Heart left ventricle (tissue), 16 donors: ENCODE data around the gene THADA. TPM values are rescaled to one million over a fixed set of nuclear protein-coding genes. Genes with fewer than 3 reads are reported as not detected.
A peak's percentile ranks its signal among the peaks of the same experiment; 100 is the strongest.

Source experiments
- ATAC-seq, 4 donors: fragments of 200-7000 bp; cut with Tn5 transposase; one replicate each; pipeline ENCODE4 v1.9.1; 2020 to 2022; ENCODE audit warnings: moderate library complexity in 4 of 4, mild to moderate bottlenecking in 3 of 4, moderate number of reproducible peaks in 1 of 4
- DNase-seq, 5 donors: peaks; one replicate each; pipeline ENCODE4 v3.0.0-alpha.2; 2020
- H3K27ac ChIP-seq, 12 donors: fragments of 200-600 bp; sonication (generic) in 4 of 12; one replicate each; pipeline versions ENCODE4 v1.5.0 to v1.8.0; 2016 to 2022; ENCODE audit warnings: mild to moderate bottlenecking in 2 of 12
- H3K27me3 ChIP-seq, 9 donors: fragments of 200-600 bp; sonication (generic) in 2 of 9; one replicate each; pipeline versions ENCODE4 v1.5.1 to v1.8.0; 2016 to 2022; ENCODE audit warnings: mild to moderate bottlenecking in 3 of 9
- H3K36me3 ChIP-seq, 9 donors: fragments of 200-600 bp; sonication (generic) in 2 of 9; one replicate each; pipeline versions ENCODE4 v1.5.0 to v1.8.0; 2018 to 2022; ENCODE audit warnings: mild to moderate bottlenecking in 2 of 9
- H3K4me1 ChIP-seq, 12 donors: fragments of 200-600 bp; sonication (generic) in 4 of 12; one replicate each; pipeline versions ENCODE4 v1.5.0 to v1.8.0; 2016 to 2022; ENCODE audit warnings: mild to moderate bottlenecking in 3 of 12
- H3K4me3 ChIP-seq, 12 donors: fragments of 200-600 bp; sonication (generic) in 4 of 12; one replicate each; pipeline versions ENCODE4 v1.5.0 to v1.8.0; 2017 to 2022; ENCODE audit warnings: mild to moderate bottlenecking in 9 of 12, moderate library complexity in 4 of 12
- H3K9me3 ChIP-seq, 12 donors: fragments of 200-600 bp; sonication (generic) in 4 of 12; one replicate each; pipeline versions ENCODE4 v1.5.0 to v1.8.0; 2016 to 2022; ENCODE audit warnings: mild to moderate bottlenecking in 1 of 12
- CTCF ChIP-seq, 12 donors: fragments of 200-600 bp; sonication (generic) in 4 of 12; IDR thresholded peaks; one replicate each; pipeline versions ENCODE4 v1.5.0 to v1.8.0; 2018 to 2022; ENCODE audit warnings: antibody characterized with exemption in 12 of 12, mild to moderate bottlenecking in 5 of 12
- POLR2A ChIP-seq, 2 donors: fragments of 450-650 bp; IDR thresholded peaks; one replicate each; pipeline ENCODE4 v1.6.1; 2017; ENCODE audit warnings: antibody characterized with exemption in 2 of 2, mild to moderate bottlenecking in 2 of 2, moderate library complexity in 2 of 2
- WGBS, 4 donors: extraction: QIAGEN DNeasy Blood & Tissue Kit in 2 of 4; methylation state at CpG; one replicate each; pipeline versions ENCODE4 v1.1.5 to v1.1.7; 2013 to 2018; 5-methylcytosine and 5-hydroxymethylcytosine counted together
- intact Hi-C, 10 donors: fragments of 100-400 bp; cut with DNase I; formaldehyde crosslinking; loops; one replicate each; pipeline versions ENCODE4 v1.11.1 to v1.14.2; 2022
- polyA plus RNA-seq, 2 donors: library from polyadenylated mRNA; stranded (reverse); fragments of 200-250 nt; gene quantifications; one replicate each; pipeline ENCODE4 v1.2.3, GENCODE V29; 2013
- total RNA-seq, 9 donors: library from RNA; depleted of rRNA in 2 of 9; stranded (reverse); fragments of >200 nt in 2 of 9; fragmentation: NEBNext Ultra II Directional in 3 of 9; extraction: Animal tissue kit (Norgen Biotek cat#: 25700) in 3 of 9; gene quantifications; one replicate each; pipeline versions ENCODE4 v1.1.0 to v1.2.4, GENCODE V29; 2016 to 2023
- donor health status: ischemic (EF 13 %, LVEDD 7.1; RV severe dilation, severe dysfunction).
- donor health status: healthy with polysubstance abuse.
- donor health status: DM: no; HTN: yes; CAD: no.
- donor health status: DM: no; HTN: no; CAD: no.
- donor health status: ischemic (EF 25% LVEDD 6.9; RV normal size, moderate dysfunction).
- donor health status: ischemic (EF 25% LVEDD 5.7; RV mildly dilated, moderate dysfunction).
- donor health status: healthy.
- donor health status: DM: yes; HTN: yes; CAD: no.
- donor health status: ischemic (EF 35%, LVEDD 5.7; RV mildly dilated, moderate dysfunction).
- donor health status: nonischemic (EF 11% LVEDD 7.7; RV severe dilation, severe dysfunction).
- donor health status: DM: yes; HTN: yes; CAD: no.
- donor health status: PGD.
- donor health status: ischemic (EF 29% LVEDD 5.4; RV normal size, mild dysfunction).
- donor health status: nonischemic (EF 23%, LVEDD 6.1; RV moderate dilation, normal function).

THADA gene
- total and polyA plus RNA-seq, 11 donors = 6.8 to 21.4 (median 13.0) TPM

GRCh38 chr2:43459446-43460173, 136.2 kb downstream of the THADA start:
- intact Hi-C loops = loop anchor here in 3 of 10 donors (5.0 to 10.0 kb wide), 4 partner anchors 42 to 115 kb away; no protein-coding TSS in a partner anchor
- 58 to 74% (median 70%) methylated on average over 1 of the region's 1 CpG for WGBS, 4 donors
- no peaks in the 10 kb centered on the region for H3K9me3 ChIP-seq
- no peaks in the 10 kb centered on the region for H3K36me3 ChIP-seq
- DNase-seq = no peak
- peak overlapping the region in 4 of 12 donors; percentile 5 to 69 (median 28) for H3K27ac ChIP-seq
- peak in 2 of 4 donors; percentile 21 to 37 for ATAC-seq
- H3K4me1 ChIP-seq = peaks cover 0 to 96% (median 33%) of the 10 kb centered on the region in 12 donors
- no peak for TF ChIP-seq POLR2A (IDR thresholded peaks at IDR 0.05)
- TF ChIP-seq CTCF (IDR thresholded peaks at IDR 0.05) = no peak
- no peaks in the 10 kb centered on the region for H3K27me3 ChIP-seq
- H3K4me3 ChIP-seq = no peak overlapping the region

GRCh38 chr2:43458014-43458628, 137.7 kb downstream of the THADA start:
- peaks cover 0 to 83% (median 30%) of the 10 kb centered on the region in 12 donors for H3K4me1 ChIP-seq

GRCh38 chr2:43455731-43456642, 139.9 kb downstream of the THADA start:
- no peak for TF ChIP-seq POLR2A (IDR thresholded peaks at IDR 0.05)
- no peak for TF ChIP-seq CTCF (IDR thresholded peaks at IDR 0.05)
- ATAC-seq = peak in 1 of 4 donors; percentile 28

More at GRCh38 chr2:43458014-43458628, 137.7 kb downstream of the THADA start:
- DNase-seq (no peak), ATAC-seq (peak in 1 of 4 donors; percentile 23)
- 69 to 77% (median 74%) methylated on average over 4 of the region's 4 CpGs for WGBS, 4 donors
- Histone ChIP-seq H3K4me3 (no peak overlapping the region), H3K27me3 (no peaks in the 10 kb centered on the region), H3K27ac (peak overlapping the region in 1 of 12 donors; percentile 27), H3K36me3 (no peaks in the 10 kb centered on the region), H3K9me3 (no peaks in the 10 kb centered on the region)
- intact Hi-C loops = loop anchor here in 3 of 10 donors (5.0 to 10.0 kb wide), 3 partner anchors 41 to 103 kb away; no protein-coding TSS in a partner anchor
- no peak for TF ChIP-seq POLR2A (IDR thresholded peaks at IDR 0.05)
- TF ChIP-seq CTCF (IDR thresholded peaks at IDR 0.05) = no peak

More at GRCh38 chr2:43455731-43456642, 139.9 kb downstream of the THADA start:
- DNase-seq = no peak
- Histone ChIP-seq H3K27me3 (no peaks in the 10 kb centered on the region), H3K27ac (no peak overlapping the region), H3K4me3 (no peak overlapping the region), H3K36me3 (no peaks in the 10 kb centered on the region), H3K4me1 (peaks cover 0 to 83% (median 24%) of the 10 kb centered on the region in 12 donors), H3K9me3 (peaks cover 0 to 2% (median 0%) of the 10 kb centered on the region in 12 donors)
- intact Hi-C loops = loop anchor here in 3 of 10 donors (5.0 to 10.0 kb wide), 3 partner anchors 39 to 101 kb away; no protein-coding TSS in a partner anchor
- WGBS, 4 donors = 72 to 81% (median 78%) methylated on average over 6 of the region's 6 CpGs
